HepG2 (cell line): ENCODE results near the gene PLEKHN1. TPM values are rescaled to one million over a fixed set of nuclear protein-coding genes. Genes with fewer than 3 reads are reported as not detected.

Source experiments
- IKZF4 ChIP-seq: sonication (generic); formaldehyde crosslinking; IDR thresholded peaks from 2 replicates; pipeline ENCODE4 v1.5.1; 2020; ENCODE audit warnings: borderline replicate concordance, mild to moderate bottlenecking, low read depth, missing genetic modification reagents; ENCODE audit errors: not compliant biosample characterization
- JUNB ChIP-seq: sonication (generic); formaldehyde crosslinking; IDR thresholded peaks from 2 replicates; pipeline ENCODE4 v1.8.0; 2022; ENCODE audit warnings: missing genetic modification reagents, mild to moderate bottlenecking, borderline replicate concordance
- MED8 ChIP-seq: sonication (generic); formaldehyde crosslinking; IDR thresholded peaks from 2 replicates; pipeline ENCODE4 v1.8.1; 2023; ENCODE audit warnings: mild to moderate bottlenecking, missing genetic modification reagents; ENCODE audit not compliant: insufficient replicate concordance
- PREB ChIP-seq: sonication (generic); formaldehyde crosslinking; IDR thresholded peaks from 2 replicates; pipeline ENCODE4 v1.4.0; 2020; ENCODE audit warnings: missing genetic modification reagents
- RBM22 ChIP-seq: fragments of 200-400 bp; formaldehyde crosslinking; optimal IDR thresholded peaks from 2 replicates; pipeline ENCODE3; 2017; ENCODE audit warnings: mild to moderate bottlenecking, low read length, moderate library complexity
- SIX4 ChIP-seq: sonication (generic); formaldehyde crosslinking; IDR thresholded peaks from 2 replicates; pipeline ENCODE4 v1.4.0; 2020; ENCODE audit warnings: missing genetic modification reagents
- SP1 ChIP-seq, 2 experiments: fragments of 450-650 bp in 1 of 2; sonication (generic) in 1 of 2; formaldehyde crosslinking in 1 of 2; IDR thresholded peaks; 2 replicates each; pipeline versions ENCODE4 v1.4.0 to v1.6.1; 2016 to 2020; ENCODE audit warnings: missing genetic modification reagents in 1 of 2
- SRSF4 ChIP-seq: fragments of 200-400 bp; formaldehyde crosslinking; IDR thresholded peaks from one replicate; pipeline ENCODE4 v1.6.1; 2018; ENCODE audit warnings: mild to moderate bottlenecking, low read depth, low read length, moderate library complexity; ENCODE audit not compliant: poor library complexity, severe bottlenecking
- TFE3 ChIP-seq: IDR thresholded peaks from 2 replicates; pipeline ENCODE4 v1.6.1; 2016
- TMF1 ChIP-seq: sonication (generic); formaldehyde crosslinking; IDR thresholded peaks from 2 replicates; pipeline ENCODE4 v1.8.1; 2022; ENCODE audit warnings: low read depth, missing genetic modification reagents
- ZNF407 ChIP-seq: sonication (generic); formaldehyde crosslinking; IDR thresholded peaks from one replicate; pipeline ENCODE4 v1.5.1; 2020; ENCODE audit warnings: mild to moderate bottlenecking, missing genetic modification reagents; ENCODE audit errors: not compliant biosample characterization
- polyA plus RNA-seq, 8 experiments: library from polyadenylated mRNA; depleted of rRNA in 3 of 8; stranded (reverse) in 7 of 8; unstranded in 1 of 8; fragments of >200 nt; fragmentation: Illumina TruSeq in 4 of 8; extraction: Trizol in 4 of 8; gene quantifications; 2 replicates each; pipeline versions ENCODE4 v1.2.1 to v1.2.3, GENCODE V29; 2011 to 2016; ENCODE audit warnings: low read depth in 4 of 8, missing spikeins in 1 of 8, mixed read lengths in 1 of 8; ENCODE audit not compliant: insufficient read depth in 1 of 8
- total RNA-seq, 5 experiments: library from RNA; depleted of rRNA; stranded (reverse); fragments of >200 nt; fragmentation: Illumina TruSeq; extraction: Trizol; gene quantifications; 2 replicates each; pipeline ENCODE4 v1.2.3, GENCODE V29; 2016; ENCODE audit warnings: low read depth in 1 of 5
- TF ChIP-seq, protein P1 (sequence below): sonication (generic); formaldehyde crosslinking; IDR thresholded peaks from 2 replicates; pipeline ENCODE4 v1.4.0; 2020; ENCODE audit warnings: missing genetic modification reagents

PLEKHN1 gene
- total and polyA plus RNA-seq, 2 of the 13 experiments (the other 11 are each of a cell fraction or from before 2014, with no cell fraction given) = 0.42 to 0.58 TPM

GRCh38 chr1:1000357-1001056 is 34.2 kb downstream of the PLEKHN1 start (continued):
- TF ChIP-seq IKZF4 (CRISPR knock-in tag) (no peak), ZNF407 (CRISPR knock-in tag) (peak; percentile 23), SRSF4 (no peak), TMF1 (CRISPR knock-in tag) (no peak; the same call in none of the 2 replicates), PREB (peak; percentile 52; the same call in 1 of the 2 replicates), SP1 (IDR thresholded peaks at IDR 0.05) (no peak), SP1 (CRISPR knock-in tag; IDR thresholded peaks at IDR 0.05) (peak; percentile 70; the same call in 1 of the 2 replicates), RBM22 (peak; percentile 85), JUNB (CRISPR knock-in tag) (no peak), MED8 (CRISPR knock-in tag) (no peak), TFE3 (CRISPR knock-in tag) (no peak; the same call in none of the 2 replicates), SIX4 (CRISPR knock-in tag) (0 out of 2 replicates have a peak, but pooled peaks have one; percentile 10)
- TF ChIP-seq, protein P1, sequence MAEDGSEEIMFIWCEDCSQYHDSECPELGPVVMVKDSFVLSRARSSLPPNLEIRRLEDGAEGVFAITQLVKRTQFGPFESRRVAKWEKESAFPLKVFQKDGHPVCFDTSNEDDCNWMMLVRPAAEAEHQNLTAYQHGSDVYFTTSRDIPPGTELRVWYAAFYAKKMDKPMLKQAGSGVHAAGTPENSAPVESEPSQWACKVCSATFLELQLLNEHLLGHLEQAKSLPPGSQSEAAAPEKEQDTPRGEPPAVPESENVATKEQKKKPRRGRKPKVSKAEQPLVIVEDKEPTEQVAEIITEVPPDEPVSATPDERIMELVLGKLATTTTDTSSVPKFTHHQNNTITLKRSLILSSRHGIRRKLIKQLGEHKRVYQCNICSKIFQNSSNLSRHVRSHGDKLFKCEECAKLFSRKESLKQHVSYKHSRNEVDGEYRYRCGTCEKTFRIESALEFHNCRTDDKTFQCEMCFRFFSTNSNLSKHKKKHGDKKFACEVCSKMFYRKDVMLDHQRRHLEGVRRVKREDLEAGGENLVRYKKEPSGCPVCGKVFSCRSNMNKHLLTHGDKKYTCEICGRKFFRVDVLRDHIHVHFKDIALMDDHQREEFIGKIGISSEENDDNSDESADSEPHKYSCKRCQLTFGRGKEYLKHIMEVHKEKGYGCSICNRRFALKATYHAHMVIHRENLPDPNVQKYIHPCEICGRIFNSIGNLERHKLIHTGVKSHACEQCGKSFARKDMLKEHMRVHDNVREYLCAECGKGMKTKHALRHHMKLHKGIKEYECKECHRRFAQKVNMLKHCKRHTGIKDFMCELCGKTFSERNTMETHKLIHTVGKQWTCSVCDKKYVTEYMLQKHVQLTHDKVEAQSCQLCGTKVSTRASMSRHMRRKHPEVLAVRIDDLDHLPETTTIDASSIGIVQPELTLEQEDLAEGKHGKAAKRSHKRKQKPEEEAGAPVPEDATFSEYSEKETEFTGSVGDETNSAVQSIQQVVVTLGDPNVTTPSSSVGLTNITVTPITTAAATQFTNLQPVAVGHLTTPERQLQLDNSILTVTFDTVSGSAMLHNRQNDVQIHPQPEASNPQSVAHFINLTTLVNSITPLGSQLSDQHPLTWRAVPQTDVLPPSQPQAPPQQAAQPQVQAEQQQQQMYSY (CRISPR knock-in tag) = peak; percentile 22; the same call in 1 of the 2 replicates
